ENCODE measurements around the gene SLIRP.

DNA sequence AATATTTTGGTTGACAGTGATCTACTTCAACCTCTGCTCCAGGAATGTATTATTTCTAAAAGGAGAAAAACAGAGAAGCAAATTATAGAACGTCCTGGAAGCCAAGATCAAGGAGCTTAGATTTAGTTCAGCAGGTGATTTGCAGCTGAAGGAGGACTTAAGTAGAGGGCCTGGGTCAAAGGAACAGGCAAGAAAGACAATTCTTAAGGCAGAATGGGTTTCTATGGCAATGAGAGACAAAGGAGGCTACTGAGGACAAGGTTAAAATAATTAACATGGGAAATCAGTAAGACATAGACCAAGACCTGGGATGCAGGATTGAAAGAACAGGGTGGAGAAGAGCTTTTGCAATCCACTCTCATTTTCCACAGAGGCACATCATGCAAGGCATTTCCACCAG lies 55.4 kb downstream of the SLIRP start:
- TF ChIP-seq, protein P1, sequence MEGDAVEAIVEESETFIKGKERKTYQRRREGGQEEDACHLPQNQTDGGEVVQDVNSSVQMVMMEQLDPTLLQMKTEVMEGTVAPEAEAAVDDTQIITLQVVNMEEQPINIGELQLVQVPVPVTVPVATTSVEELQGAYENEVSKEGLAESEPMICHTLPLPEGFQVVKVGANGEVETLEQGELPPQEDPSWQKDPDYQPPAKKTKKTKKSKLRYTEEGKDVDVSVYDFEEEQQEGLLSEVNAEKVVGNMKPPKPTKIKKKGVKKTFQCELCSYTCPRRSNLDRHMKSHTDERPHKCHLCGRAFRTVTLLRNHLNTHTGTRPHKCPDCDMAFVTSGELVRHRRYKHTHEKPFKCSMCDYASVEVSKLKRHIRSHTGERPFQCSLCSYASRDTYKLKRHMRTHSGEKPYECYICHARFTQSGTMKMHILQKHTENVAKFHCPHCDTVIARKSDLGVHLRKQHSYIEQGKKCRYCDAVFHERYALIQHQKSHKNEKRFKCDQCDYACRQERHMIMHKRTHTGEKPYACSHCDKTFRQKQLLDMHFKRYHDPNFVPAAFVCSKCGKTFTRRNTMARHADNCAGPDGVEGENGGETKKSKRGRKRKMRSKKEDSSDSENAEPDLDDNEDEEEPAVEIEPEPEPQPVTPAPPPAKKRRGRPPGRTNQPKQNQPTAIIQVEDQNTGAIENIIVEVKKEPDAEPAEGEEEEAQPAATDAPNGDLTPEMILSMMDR (IDR thresholded peaks at IDR 0.05): no peak
- TF ChIP-seq POLR2A (IDR thresholded peaks at IDR 0.05): no peak
